HL-60 (cell line): Measurements from ENCODE around the gene TBC1D17.

Experiments
- DNase-seq, 2 experiments: peaks; one replicate each; pipeline ENCODE4 v3.0.0-alpha.2; 2010 to 2020; ENCODE audit warnings: low read depth in 1 of 2, low spot score in 1 of 2
- H3K27ac ChIP-seq: fragments of 250-450 bp; sonication (Bioruptor Pico); replicated peaks from 2 replicates; pipeline ENCODE4 v1.5.1; 2020; ENCODE audit warnings: mild to moderate bottlenecking, moderate library complexity
- H3K27me3 ChIP-seq: fragments of 250-450 bp; sonication (Bioruptor Pico); 2 replicates; pipeline ENCODE4 v1.5.1; 2021; ENCODE audit warnings: mild to moderate bottlenecking, moderate library complexity; ENCODE audit not compliant: insufficient read depth, poor library complexity, severe bottlenecking
- H3K4me3 ChIP-seq: replicated peaks from 2 replicates; pipeline ENCODE4 v1.5.1; 2011; ENCODE audit warnings: mild to moderate bottlenecking, control low read depth, low read length; ENCODE audit not compliant: insufficient read depth
- GABPA ChIP-seq: IDR thresholded peaks from 2 replicates; pipeline ENCODE4 v1.6.1; 2012; ENCODE audit warnings: low read depth
- POLR2AphosphoS5 ChIP-seq: IDR thresholded peaks from 2 replicates; pipeline ENCODE4 v1.6.1; 2012; ENCODE audit warnings: low read depth
- REST ChIP-seq: IDR thresholded peaks from 2 replicates; pipeline ENCODE4 v1.6.1; 2012; ENCODE audit warnings: low read depth; ENCODE audit not compliant: insufficient replicate concordance
- SPI1 ChIP-seq: IDR thresholded peaks from 2 replicates; pipeline ENCODE4 v1.6.1; 2012; ENCODE audit warnings: low read depth, mild to moderate bottlenecking, borderline replicate concordance
- TF ChIP-seq, protein P1 (sequence below): IDR thresholded peaks from one replicate; pipeline ENCODE4 v1.5.1; 2011; ENCODE audit warnings: low read length, control low read depth, inconsistent platforms; ENCODE audit not compliant: insufficient read depth

Gene TBC1D17

DNA sequence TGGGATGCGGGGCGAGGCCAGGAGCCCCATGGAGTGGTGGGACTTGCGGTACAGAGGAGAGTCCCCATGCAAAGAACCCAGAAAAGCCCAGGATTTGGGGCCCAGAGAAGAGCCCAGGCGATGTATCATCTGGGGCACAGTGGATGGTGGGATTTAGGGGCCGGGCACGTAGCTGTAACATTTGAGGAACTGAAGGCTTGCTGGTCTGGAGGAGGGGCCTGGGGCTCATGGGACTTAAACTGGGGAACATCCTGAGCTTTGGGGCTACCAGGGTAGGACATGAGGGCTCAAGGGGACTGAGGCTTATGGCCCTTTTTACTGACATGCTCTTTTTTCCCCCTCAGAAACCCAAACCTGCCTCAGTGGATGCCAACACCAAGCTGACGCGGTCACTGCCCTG lies 45.9 kb upstream of the TBC1D17 start:
- H3K27ac ChIP-seq, result peak overlapping the region; percentile 81
- TF ChIP-seq POLR2AphosphoS5 (no peak), SPI1 (peak; percentile 72; the same call in 1 of the 2 replicates)
- no peak overlapping the region for H3K4me3 ChIP-seq
- no peaks in the 10 kb centered on the region for H3K27me3 ChIP-seq
- peak in 1 of 2 experiments; percentile 49 for DNase-seq

GRCh38 chr19:49832556-49832955 lies 44.9 kb upstream of the TBC1D17 start:
- peak in 1 of 2 experiments; percentile 69 for DNase-seq
- no peaks in the 10 kb centered on the region for H3K27me3 ChIP-seq
- peak overlapping the region; percentile 81 for H3K27ac ChIP-seq
- TF ChIP-seq GABPA (no peak), SPI1 (no peak), POLR2AphosphoS5 (no peak), REST (no peak)
- TF ChIP-seq, protein P1, sequence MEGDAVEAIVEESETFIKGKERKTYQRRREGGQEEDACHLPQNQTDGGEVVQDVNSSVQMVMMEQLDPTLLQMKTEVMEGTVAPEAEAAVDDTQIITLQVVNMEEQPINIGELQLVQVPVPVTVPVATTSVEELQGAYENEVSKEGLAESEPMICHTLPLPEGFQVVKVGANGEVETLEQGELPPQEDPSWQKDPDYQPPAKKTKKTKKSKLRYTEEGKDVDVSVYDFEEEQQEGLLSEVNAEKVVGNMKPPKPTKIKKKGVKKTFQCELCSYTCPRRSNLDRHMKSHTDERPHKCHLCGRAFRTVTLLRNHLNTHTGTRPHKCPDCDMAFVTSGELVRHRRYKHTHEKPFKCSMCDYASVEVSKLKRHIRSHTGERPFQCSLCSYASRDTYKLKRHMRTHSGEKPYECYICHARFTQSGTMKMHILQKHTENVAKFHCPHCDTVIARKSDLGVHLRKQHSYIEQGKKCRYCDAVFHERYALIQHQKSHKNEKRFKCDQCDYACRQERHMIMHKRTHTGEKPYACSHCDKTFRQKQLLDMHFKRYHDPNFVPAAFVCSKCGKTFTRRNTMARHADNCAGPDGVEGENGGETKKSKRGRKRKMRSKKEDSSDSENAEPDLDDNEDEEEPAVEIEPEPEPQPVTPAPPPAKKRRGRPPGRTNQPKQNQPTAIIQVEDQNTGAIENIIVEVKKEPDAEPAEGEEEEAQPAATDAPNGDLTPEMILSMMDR, result no peak
- no peak overlapping the region for H3K4me3 ChIP-seq

- DNase-seq, result no peak
- TF ChIP-seq POLR2AphosphoS5 (no peak), GABPA (no peak), SPI1 (no peak), REST (no peak)
- TF ChIP-seq, protein P1, result no peak
- Histone ChIP-seq H3K4me3 (no peak overlapping the region), H3K27ac (peak overlapping the region; percentile 81), H3K27me3 (no peaks in the 10 kb centered on the region)
Observed at GRCh38 chr19:49833599-49833998, 43.9 kb upstream of the TBC1D17 start.

- H3K27ac ChIP-seq, result no peak overlapping the region
- no peaks in the 10 kb centered on the region for H3K27me3 ChIP-seq
- H3K4me3 ChIP-seq, result no peak overlapping the region
- TF ChIP-seq REST, result no peak
- no peak for TF ChIP-seq SPI1
- no peak for TF ChIP-seq GABPA
- no peak for TF ChIP-seq POLR2AphosphoS5
- TF ChIP-seq, protein P1, result no peak
- no peak for DNase-seq
Observed at GRCh38 chr19:49835562-49835961, 41.9 kb upstream of the TBC1D17 start.
